ENCODE measurements around the gene CSK. TPM values are rescaled to one million over a fixed set of nuclear protein-coding genes. Genes with fewer than 3 reads are reported as not detected.

The CSK gene
- total and polyA plus RNA-seq, 2 donors = 39.2 to 94.4 TPM

DNA sequence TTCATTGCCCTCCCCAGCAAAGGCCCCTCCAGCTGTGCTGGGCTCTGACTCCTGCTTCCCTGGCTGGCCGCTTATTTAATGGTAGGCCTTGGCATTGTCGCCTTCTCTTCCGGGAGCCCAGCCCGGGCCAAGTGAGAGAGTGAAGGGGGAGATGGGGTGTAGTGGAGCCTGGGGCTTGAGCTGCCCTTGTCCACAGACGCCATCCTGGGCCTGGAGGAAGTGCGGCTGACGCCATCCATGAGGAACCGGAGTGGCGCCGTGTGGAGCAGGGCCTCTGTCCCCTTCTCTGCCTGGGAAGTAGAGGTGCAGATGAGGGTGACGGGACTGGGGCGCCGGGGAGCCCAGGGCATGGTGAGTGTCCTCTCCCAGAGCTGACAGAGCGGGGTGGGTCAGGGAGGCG is 34.1 kb downstream of the CSK start:
- Histone ChIP-seq H3K27me3 (ENCODE audit: control insufficient read depth in 2 of 2, insufficient read depth in 1 of 2, low read length in 1 of 2) (peaks cover 0 to 22% of the 10 kb centered on the region in 2 donors), H3K4me3 (ENCODE audit: low read length in 2 of 2) (no peak overlapping the region), H3K27ac (ENCODE audit: low read depth in 1 of 2, low read length in 1 of 2) (no peak overlapping the region), H3K36me3 (ENCODE audit: control insufficient read depth in 2 of 2, insufficient read depth in 2 of 2, low read length in 1 of 2) (no peaks in the 10 kb centered on the region), H3K9me3 (ENCODE audit: control insufficient read depth in 2 of 2, insufficient read depth in 1 of 2, low read length in 1 of 2) (no peaks in the 10 kb centered on the region), H3K4me1 (ENCODE audit: control insufficient read depth in 2 of 2, insufficient read depth in 2 of 2, low read length in 2 of 2) (no peaks in the 10 kb centered on the region)
- 97% methylated on average over 15 of the region's 15 CpGs for WGBS
- no peak for DNase-seq (ENCODE audit: low read depth in 6 of 9, low spot score in 9 of 9)

DNA sequence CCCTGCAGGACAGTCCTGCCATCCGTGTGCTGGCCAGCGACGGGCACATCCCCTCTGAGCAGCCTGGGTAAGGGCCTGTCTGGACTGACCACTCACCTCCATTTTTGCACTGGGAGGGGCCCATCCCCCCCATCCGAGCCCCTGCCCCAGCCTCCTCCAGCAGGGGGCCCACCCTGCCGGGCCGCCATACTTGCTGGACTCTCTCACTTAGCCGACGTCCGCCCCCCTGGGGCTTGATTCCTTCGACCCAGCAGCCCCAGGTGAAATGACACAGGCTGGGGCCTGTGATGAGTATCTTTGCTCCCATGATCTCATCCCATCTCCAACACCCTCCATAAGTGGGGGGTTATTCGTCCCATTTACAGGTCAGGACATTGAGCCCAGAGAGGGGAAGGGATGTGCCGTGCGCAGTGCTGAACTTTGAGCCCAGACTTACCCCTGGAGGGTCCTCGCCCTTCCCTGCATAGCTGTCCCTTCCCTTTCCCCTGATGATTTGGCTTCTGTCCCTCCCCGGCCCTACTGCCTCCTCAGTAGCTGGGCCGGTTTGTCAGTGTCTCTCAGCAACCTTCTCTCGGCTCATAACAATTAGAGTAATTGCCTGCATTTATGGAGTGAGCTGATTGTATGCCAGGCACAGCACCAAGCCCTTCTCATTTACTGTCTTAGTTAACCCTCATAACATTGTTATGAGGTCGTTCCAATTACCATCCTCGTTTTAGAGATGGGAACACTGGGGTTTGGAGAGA is 34.9 kb downstream of the CSK start:
- DNase-seq (ENCODE audit: low read depth in 6 of 9, low spot score in 9 of 9) = no peak
- H3K4me1 ChIP-seq (ENCODE audit: control insufficient read depth in 2 of 2, insufficient read depth in 2 of 2, low read length in 2 of 2) = no peaks in the 10 kb centered on the region
- H3K4me3 ChIP-seq (ENCODE audit: low read length in 2 of 2) = no peak overlapping the region
- no peaks in the 10 kb centered on the region for H3K9me3 ChIP-seq (ENCODE audit: control insufficient read depth in 2 of 2, insufficient read depth in 1 of 2, low read length in 1 of 2)
- no peak overlapping the region for H3K27ac ChIP-seq (ENCODE audit: low read depth in 1 of 2, low read length in 1 of 2)
- H3K27me3 ChIP-seq (ENCODE audit: control insufficient read depth in 2 of 2, insufficient read depth in 1 of 2, low read length in 1 of 2) = peaks cover 0 to 23% of the 10 kb centered on the region in 2 donors
- 91% methylated on average over 19 of the region's 19 CpGs for WGBS
- H3K36me3 ChIP-seq (ENCODE audit: control insufficient read depth in 2 of 2, insufficient read depth in 2 of 2, low read length in 1 of 2) = no peaks in the 10 kb centered on the region

- no peaks in the 10 kb centered on the region for H3K9me3 ChIP-seq (ENCODE audit: control insufficient read depth in 2 of 2, insufficient read depth in 1 of 2, low read length in 1 of 2)
- no peaks in the 10 kb centered on the region for H3K4me1 ChIP-seq (ENCODE audit: control insufficient read depth in 2 of 2, insufficient read depth in 2 of 2, low read length in 2 of 2)
- H3K4me3 ChIP-seq (ENCODE audit: low read length in 2 of 2) = no peak overlapping the region
- H3K27ac ChIP-seq (ENCODE audit: low read depth in 1 of 2, low read length in 1 of 2) = no peak overlapping the region
- no peak for DNase-seq (ENCODE audit: low read depth in 6 of 9, low spot score in 9 of 9)
- WGBS = 69% methylated on average over 9 of the region's 9 CpGs
- H3K36me3 ChIP-seq (ENCODE audit: control insufficient read depth in 2 of 2, insufficient read depth in 2 of 2, low read length in 1 of 2) = no peaks in the 10 kb centered on the region
- peaks cover 0 to 23% of the 10 kb centered on the region in 2 donors for H3K27me3 ChIP-seq (ENCODE audit: control insufficient read depth in 2 of 2, insufficient read depth in 1 of 2, low read length in 1 of 2)
These were observed 35.5 kb downstream of the CSK start for GRCh38 chr15:74817370-74817737.

- H3K4me3 ChIP-seq (ENCODE audit: low read length in 2 of 2) = no peak overlapping the region
- no peaks in the 10 kb centered on the region for H3K9me3 ChIP-seq (ENCODE audit: control insufficient read depth in 2 of 2, insufficient read depth in 1 of 2, low read length in 1 of 2)
- no peaks in the 10 kb centered on the region for H3K4me1 ChIP-seq (ENCODE audit: control insufficient read depth in 2 of 2, insufficient read depth in 2 of 2, low read length in 2 of 2)
- no peak for DNase-seq (ENCODE audit: low read depth in 6 of 9, low spot score in 9 of 9)
- 95% methylated on average over 5 of the region's 5 CpGs for WGBS
- no peak overlapping the region for H3K27ac ChIP-seq (ENCODE audit: low read depth in 1 of 2, low read length in 1 of 2)
- no peaks in the 10 kb centered on the region for H3K36me3 ChIP-seq (ENCODE audit: control insufficient read depth in 2 of 2, insufficient read depth in 2 of 2, low read length in 1 of 2)
- H3K27me3 ChIP-seq (ENCODE audit: control insufficient read depth in 2 of 2, insufficient read depth in 1 of 2, low read length in 1 of 2) = peaks cover 4 to 40% of the 10 kb centered on the region in 2 donors
These were observed 38.2 kb downstream of the CSK start for GRCh38 chr15:74820056-74820455.

- DNase-seq (ENCODE audit: low read depth in 6 of 9, low spot score in 9 of 9) = no peak
- no peak overlapping the region for H3K27ac ChIP-seq (ENCODE audit: low read depth in 1 of 2, low read length in 1 of 2)
- WGBS = 88% methylated on average over 11 of the region's 11 CpGs
- peaks cover 5 to 51% of the 10 kb centered on the region in 2 donors for H3K27me3 ChIP-seq (ENCODE audit: control insufficient read depth in 2 of 2, insufficient read depth in 1 of 2, low read length in 1 of 2)
- H3K4me1 ChIP-seq (ENCODE audit: control insufficient read depth in 2 of 2, insufficient read depth in 2 of 2, low read length in 2 of 2) = peaks cover 0 to 2% of the 10 kb centered on the region in 2 donors
- no peaks in the 10 kb centered on the region for H3K36me3 ChIP-seq (ENCODE audit: control insufficient read depth in 2 of 2, insufficient read depth in 2 of 2, low read length in 1 of 2)
- H3K4me3 ChIP-seq (ENCODE audit: low read length in 2 of 2) = no peak overlapping the region
- H3K9me3 ChIP-seq (ENCODE audit: control insufficient read depth in 2 of 2, insufficient read depth in 1 of 2, low read length in 1 of 2) = no peaks in the 10 kb centered on the region
These were observed 39.4 kb downstream of the CSK start for GRCh38 chr15:74821091-74821789.

GRCh38 chr15:74821790-74822158 is 39.9 kb downstream of the CSK start:
- Histone ChIP-seq H3K4me1 (ENCODE audit: control insufficient read depth in 2 of 2, insufficient read depth in 2 of 2, low read length in 2 of 2) (peaks cover 0 to 6% of the 10 kb centered on the region in 2 donors), H3K27ac (ENCODE audit: low read depth in 1 of 2, low read length in 1 of 2) (no peak overlapping the region), H3K36me3 (ENCODE audit: control insufficient read depth in 2 of 2, insufficient read depth in 2 of 2, low read length in 1 of 2) (no peaks in the 10 kb centered on the region), H3K9me3 (ENCODE audit: control insufficient read depth in 2 of 2, insufficient read depth in 1 of 2, low read length in 1 of 2) (peaks cover 0 to 3% of the 10 kb centered on the region in 2 donors), H3K4me3 (ENCODE audit: low read length in 2 of 2) (no peak overlapping the region), H3K27me3 (ENCODE audit: control insufficient read depth in 2 of 2, insufficient read depth in 1 of 2, low read length in 1 of 2) (peaks cover 9 to 56% of the 10 kb centered on the region in 2 donors)
- no peak for DNase-seq (ENCODE audit: low read depth in 6 of 9, low spot score in 9 of 9)
- 83% methylated on average over 7 of the region's 7 CpGs for WGBS

DNA sequence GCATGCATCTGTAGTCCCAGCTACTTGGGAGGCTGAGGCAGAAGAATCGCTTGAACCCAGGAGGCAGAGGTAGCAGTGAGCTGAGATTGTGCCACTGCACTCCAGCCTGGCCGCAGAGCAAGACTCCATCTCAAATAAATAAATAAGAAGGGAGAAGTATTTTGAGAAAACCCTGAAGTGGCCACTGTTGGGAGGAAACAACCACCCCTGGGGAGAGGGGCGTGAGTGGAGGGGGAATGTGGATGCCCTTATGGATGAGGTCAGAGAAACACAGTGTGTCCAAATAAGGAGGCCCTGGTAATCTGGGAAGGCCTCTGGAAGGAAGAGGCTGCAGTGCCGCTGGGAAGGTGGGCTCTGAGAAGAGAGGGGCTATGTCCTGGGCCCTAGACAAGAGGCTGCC is 40.4 kb downstream of the CSK start:
- Histone ChIP-seq H3K4me3 (ENCODE audit: low read length in 2 of 2) (no peak overlapping the region), H3K4me1 (ENCODE audit: control insufficient read depth in 2 of 2, insufficient read depth in 2 of 2, low read length in 2 of 2) (peaks cover 0 to 6% of the 10 kb centered on the region in 2 donors), H3K9me3 (ENCODE audit: control insufficient read depth in 2 of 2, insufficient read depth in 1 of 2, low read length in 1 of 2) (peaks cover 0 to 3% of the 10 kb centered on the region in 2 donors), H3K36me3 (ENCODE audit: control insufficient read depth in 2 of 2, insufficient read depth in 2 of 2, low read length in 1 of 2) (no peaks in the 10 kb centered on the region), H3K27me3 (ENCODE audit: control insufficient read depth in 2 of 2, insufficient read depth in 1 of 2, low read length in 1 of 2) (peaks cover 13 to 60% of the 10 kb centered on the region in 2 donors), H3K27ac (ENCODE audit: low read depth in 1 of 2, low read length in 1 of 2) (no peak overlapping the region)
- WGBS = 98% methylated on average over 4 of the region's 4 CpGs
- DNase-seq (ENCODE audit: low read depth in 6 of 9, low spot score in 9 of 9) = no peak

GRCh38 chr15:74823324-74823723 is 41.4 kb downstream of the CSK start:
- H3K9me3 ChIP-seq (ENCODE audit: control insufficient read depth in 2 of 2, insufficient read depth in 1 of 2, low read length in 1 of 2) = peaks cover 0 to 3% of the 10 kb centered on the region in 2 donors
- no peak for DNase-seq (ENCODE audit: low read depth in 6 of 9, low spot score in 9 of 9)
- peaks cover 0 to 6% of the 10 kb centered on the region in 2 donors for H3K4me1 ChIP-seq (ENCODE audit: control insufficient read depth in 2 of 2, insufficient read depth in 2 of 2, low read length in 2 of 2)
- peaks cover 13 to 64% of the 10 kb centered on the region in 2 donors for H3K27me3 ChIP-seq (ENCODE audit: control insufficient read depth in 2 of 2, insufficient read depth in 1 of 2, low read length in 1 of 2)
- H3K36me3 ChIP-seq (ENCODE audit: control insufficient read depth in 2 of 2, insufficient read depth in 2 of 2, low read length in 1 of 2) = no peaks in the 10 kb centered on the region
- H3K27ac ChIP-seq (ENCODE audit: low read depth in 1 of 2, low read length in 1 of 2) = no peak overlapping the region
- H3K4me3 ChIP-seq (ENCODE audit: low read length in 2 of 2) = no peak overlapping the region
- WGBS = 90% methylated on average over 6 of the region's 6 CpGs

DNA sequence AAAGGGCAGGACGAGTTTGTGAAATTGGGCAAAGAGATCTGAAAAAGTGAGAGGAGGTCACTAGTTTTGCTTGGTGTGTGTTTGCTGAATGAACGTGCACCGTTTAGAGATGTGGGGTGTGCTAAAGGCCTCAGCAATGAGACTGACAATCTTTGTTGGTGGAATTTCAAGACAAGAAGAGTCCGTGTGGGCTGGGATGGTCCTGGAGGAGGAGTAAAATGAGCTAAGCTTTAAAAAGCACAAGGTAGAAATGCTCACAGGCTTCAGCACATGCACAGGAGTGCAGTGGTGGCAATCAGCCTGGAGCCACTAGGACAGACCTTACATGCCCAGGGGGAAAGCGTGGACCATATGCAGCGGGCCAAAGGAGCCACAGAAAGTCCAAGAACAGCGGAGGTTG is 43.1 kb downstream of the CSK start:
- Histone ChIP-seq H3K9me3 (ENCODE audit: control insufficient read depth in 2 of 2, insufficient read depth in 1 of 2, low read length in 1 of 2) (peaks cover 0 to 3% of the 10 kb centered on the region in 2 donors), H3K36me3 (ENCODE audit: control insufficient read depth in 2 of 2, insufficient read depth in 2 of 2, low read length in 1 of 2) (no peaks in the 10 kb centered on the region), H3K27ac (ENCODE audit: low read depth in 1 of 2, low read length in 1 of 2) (no peak overlapping the region), H3K27me3 (ENCODE audit: control insufficient read depth in 2 of 2, insufficient read depth in 1 of 2, low read length in 1 of 2) (peaks cover 13 to 65% of the 10 kb centered on the region in 2 donors), H3K4me1 (ENCODE audit: control insufficient read depth in 2 of 2, insufficient read depth in 2 of 2, low read length in 2 of 2) (peaks cover 0 to 6% of the 10 kb centered on the region in 2 donors), H3K4me3 (ENCODE audit: low read length in 2 of 2) (no peak overlapping the region)
- 93% methylated on average over 7 of the region's 7 CpGs for WGBS
- DNase-seq (ENCODE audit: low read depth in 6 of 9, low spot score in 9 of 9) = no peak

All from thymus (tissue), 11 donors.